HG02623 (cell line): ENCODE results near the gene CFAP54.
"Not testable (repeated sequence)": the region's sequence is repeated elsewhere in the genome, so short reads cannot be mapped to it uniquely, and the experiment has no call there.

Experiments
- ATAC-seq: cut with Tn5 transposase; IDR thresholded peaks from one replicate; pipeline ENCODE4 v1.9.1; 2021; ENCODE audit warnings: moderate library complexity; ENCODE audit not compliant: unreplicated experiment

Gene CFAP54

DNA sequence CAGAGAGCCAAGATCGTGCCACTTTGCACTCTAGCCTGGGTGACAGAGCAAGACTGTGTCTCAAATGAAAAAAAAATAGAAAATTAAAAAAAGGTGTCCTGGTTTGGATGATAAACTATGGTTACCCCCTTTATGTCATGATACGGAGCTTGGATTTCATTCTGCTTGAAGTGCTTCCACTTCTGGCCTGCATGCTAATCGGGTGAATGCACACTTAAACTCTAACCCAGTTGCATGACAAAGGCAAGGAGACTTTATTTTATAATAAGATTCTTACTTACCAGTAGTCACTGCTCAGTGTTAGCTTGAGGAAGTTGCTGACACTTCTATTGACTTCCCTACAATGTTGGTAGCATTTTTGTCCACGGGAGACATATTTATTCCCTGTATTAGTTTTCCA lies 24.3 kb downstream of the CFAP54 start:
- no peak for ATAC-seq

GRCh38 chr12:96514328-96514727 lies 25.0 kb downstream of the CFAP54 start:
- peak; percentile 83 for ATAC-seq

DNA sequence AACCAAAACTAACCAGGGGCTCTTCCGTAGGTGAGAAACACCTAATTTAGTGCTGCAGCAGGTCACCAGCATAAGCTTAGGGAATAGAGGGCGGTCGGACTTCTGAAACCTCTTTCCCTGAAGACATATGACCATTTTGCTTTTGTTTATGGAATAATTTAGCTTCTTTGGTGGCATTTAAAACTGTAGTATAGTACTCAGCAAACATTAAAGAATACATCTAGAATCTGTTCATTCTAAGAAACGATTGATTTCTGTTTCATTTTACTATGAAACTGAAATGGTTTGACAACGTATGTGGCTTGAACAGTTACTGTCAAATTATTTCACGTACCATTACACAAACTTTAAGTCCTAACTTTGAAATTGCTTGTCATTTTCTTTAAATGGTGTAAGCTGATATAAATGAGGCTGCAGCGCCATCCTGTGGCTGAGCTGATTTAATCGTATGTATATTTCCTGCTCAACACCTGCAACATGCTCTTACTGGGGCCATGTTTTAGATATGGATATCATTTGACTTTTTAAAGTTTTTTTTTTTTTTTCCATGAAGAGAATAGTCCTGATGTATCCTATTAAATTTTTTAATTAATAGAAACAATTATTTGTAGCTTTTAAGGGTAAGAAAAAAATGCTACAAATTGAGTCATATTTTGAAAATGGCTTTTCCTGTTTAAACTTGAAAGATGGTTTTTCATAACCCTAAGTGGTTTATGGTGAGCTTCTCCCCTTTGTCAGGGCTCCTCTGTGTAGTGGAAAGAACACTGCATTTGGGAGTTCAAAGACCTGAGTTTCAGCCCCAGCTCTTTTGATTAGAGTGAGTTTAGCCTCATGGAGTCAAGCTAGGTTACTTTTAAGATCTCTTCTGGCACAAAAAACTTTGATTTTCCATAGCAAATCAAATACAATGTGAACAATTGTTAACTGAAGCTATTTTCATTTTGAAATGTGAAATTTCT lies 27.4 kb downstream of the CFAP54 start:
- peak; percentile 59 for ATAC-seq

DNA sequence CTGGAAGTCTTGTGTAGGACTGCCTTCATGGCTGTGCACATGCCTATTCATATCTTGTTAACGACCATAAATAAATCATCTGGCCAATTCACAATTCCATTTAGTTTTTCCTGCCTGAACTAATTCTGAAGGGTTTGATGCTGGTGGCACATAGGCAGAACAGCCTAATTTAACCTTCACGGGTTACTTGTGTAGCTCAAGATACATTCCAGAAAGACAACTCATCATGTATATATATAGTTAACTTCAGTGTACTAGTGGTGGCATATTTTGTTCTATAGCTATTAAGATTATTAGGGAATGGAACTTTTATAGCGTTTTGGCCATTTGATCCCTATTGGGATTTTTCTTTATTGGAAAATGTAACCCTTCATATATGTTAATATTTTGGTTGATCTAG lies 31.4 kb downstream of the CFAP54 start:
- ATAC-seq: no peak

DNA sequence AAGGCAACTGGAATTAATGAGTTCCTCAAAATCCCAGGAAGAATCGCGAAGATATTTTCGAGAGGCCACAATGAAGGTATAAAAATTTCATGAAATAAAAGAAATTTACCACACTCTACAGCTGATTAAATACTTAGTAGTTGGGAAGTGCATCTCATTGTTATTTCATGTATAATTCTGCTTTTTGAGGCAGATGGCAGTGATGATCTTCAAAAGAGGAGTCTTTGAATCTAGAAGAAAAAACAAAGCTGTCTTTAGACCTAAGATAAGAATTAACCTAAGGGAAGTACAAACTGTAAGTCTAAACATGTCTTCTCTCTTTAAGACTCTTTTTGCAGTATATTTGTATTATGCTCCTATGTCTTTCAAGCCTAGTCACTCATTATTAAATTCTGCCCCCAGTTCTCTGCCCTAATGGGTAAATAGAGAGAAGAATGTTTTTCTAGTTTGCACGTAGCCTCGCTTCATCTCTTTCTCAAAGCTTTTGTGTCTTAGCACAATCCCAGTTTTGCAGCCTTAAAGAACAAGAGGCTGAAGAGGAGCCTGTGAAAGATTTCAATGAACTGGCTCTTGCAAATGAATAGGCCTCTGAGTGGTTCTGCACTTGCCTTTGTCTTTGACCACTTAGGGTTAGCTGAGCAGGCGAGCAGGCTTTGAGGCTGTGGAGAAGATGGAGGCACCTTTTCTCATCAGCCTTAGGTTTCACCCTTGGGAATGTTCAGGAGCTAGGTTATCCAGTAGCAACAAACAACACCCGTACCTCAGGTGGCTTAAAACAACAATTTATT lies 32.7 kb downstream of the CFAP54 start:
- no peak for ATAC-seq

DNA sequence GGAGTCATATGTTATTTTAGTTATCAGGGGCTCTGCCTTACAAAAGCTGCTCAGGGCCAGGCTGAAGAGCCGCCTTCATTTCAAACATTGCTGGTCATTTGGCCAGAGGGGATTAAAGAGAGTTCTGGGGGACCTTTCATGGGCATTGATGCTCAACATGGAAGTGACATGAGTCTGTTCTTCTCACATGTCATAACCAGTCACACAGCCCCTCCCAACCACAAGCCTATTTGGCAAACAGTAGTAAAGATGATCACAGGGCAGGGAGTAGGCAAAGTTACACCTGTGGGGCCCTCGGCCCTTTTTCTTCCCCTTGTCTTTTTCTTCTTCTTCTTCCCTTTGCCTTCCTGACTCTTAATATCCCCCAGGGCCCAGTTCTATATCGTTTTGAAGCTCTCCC lies 33.3 kb downstream of the CFAP54 start:
- ATAC-seq: no peak

DNA sequence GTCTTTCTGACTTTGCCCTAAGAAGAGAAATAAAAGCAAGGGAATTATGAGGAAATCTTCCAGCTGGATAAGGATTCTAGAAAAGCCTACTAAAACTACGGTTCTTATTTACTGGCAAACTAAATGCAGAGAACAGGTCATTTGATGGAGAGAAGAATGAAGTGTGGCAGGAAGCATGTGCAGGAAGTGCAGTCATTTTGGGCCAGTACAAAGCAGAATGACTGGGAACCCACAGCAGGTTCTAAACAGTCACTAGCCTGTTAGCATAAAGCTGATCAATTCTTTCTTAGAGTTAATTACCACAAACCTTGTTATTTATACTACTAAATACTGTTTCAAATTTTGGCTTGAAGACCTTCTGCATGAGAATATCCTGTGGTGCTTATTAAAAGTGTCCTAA lies 36.7 kb downstream of the CFAP54 start:
- ATAC-seq: no peak

DNA sequence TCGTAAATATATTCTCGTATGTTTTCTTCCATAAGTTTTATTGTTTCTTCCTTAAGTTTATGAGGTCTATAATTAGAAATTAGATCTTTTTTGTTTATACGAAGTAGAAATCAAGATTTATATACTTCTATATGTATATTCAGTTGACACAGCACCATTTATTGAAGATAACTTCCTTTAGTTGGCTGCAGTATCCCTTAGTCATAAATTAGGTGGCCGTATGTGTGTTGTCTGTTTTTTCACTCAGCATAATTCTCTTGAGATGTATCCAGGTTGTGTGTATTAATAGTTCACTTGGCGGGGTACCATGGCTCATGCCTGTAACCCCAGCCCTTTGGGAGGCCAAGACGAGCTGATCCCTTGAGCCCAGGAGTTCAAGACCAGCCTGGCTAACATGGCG lies 40.5 kb downstream of the CFAP54 start:
- no peak for ATAC-seq

GRCh38 chr12:96534339-96534738 lies 45.0 kb downstream of the CFAP54 start:
- ATAC-seq: no peak

DNA sequence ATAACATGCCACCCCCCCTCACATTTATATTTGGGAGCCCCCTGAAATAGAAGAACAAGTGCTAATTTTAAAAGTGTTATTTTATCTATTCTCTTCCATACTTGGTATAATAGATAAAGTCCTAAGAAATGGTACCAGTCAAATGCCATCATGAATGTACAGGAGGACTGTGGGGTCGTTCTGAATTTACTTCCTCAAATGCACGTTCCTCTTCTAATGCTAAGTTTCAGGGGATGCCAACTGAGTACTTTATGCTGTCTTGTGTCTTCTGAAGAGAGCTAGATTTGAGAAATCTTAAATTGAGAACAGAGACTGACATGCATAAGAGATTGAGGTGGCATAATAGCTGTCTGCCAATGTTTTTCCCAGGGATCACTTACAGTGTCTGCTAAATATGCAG lies 59.0 kb downstream of the CFAP54 start:
- no peak for ATAC-seq

GRCh38 chr12:96549341-96549740 lies 60.0 kb downstream of the CFAP54 start:
- no peak for ATAC-seq

- peak; percentile 14 for ATAC-seq
These were observed 81.2 kb downstream of the CFAP54 start for GRCh38 chr12:96570579-96570978.

DNA sequence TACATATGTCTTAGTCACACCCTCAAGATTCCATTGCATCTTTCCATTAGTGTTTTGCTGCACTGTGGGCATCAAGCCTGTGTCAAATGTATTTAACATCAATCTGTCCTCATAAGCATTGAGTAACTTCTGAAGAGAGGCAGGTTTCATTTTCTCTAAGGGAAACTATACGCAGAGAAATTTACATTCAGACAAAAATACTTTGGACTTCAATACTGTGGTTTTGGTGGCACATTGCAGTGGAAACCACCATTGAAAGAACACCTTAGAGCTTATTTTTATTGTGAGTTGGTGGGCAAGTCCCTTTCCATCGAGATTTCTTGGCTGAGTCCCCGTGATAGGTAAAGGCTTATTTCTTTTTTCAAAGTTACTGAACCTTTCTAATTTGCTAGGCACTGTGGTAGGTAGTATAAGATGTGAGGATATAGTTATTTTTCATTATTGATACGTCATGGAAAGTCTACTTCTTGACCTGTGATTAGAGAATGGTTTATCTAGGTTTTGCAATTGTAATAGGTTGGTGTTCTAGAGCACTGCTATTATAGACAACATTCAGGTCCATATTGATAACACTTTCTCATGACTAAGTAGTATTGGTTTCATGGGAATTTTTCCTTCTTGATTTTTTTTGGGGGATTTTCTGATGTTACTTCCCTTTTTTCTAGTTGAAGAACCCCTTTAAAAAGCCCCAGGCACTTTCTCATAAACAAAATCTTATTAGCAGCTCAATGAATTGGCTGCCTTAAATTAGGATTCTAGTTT lies 81.9 kb downstream of the CFAP54 start:
- peak; percentile 94 for ATAC-seq

DNA sequence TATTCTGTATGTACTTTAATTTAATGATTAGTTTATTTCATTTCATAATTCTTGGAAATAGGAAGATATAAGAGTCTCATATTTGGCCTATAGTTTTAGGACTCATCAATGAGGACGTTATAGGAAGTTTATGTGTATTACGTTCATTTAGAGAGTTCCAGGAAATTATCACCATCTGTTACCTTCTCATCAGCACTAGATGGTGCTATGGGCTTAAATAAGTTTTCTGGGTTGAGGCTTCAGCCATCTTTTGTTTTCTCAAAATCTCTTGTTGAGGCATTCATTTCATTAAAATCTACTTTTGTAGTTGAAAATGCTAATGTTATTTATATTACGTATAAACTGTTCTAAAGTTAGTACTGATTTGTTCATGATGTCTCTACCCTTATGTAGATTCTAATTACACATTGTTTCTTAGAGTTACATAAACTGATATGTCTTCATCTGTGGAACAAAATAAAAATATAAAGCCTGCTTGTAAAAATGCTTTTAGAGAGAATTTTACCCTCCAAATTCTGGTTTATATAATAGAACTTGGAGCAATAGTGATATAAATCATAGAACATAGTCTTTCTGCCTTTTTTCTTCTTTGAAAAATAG lies 89.2 kb downstream of the CFAP54 start:
- peak; percentile 94 for ATAC-seq

- no peak for ATAC-seq
These were observed 96.6 kb downstream of the CFAP54 start for GRCh38 chr12:96585977-96586376.

DNA sequence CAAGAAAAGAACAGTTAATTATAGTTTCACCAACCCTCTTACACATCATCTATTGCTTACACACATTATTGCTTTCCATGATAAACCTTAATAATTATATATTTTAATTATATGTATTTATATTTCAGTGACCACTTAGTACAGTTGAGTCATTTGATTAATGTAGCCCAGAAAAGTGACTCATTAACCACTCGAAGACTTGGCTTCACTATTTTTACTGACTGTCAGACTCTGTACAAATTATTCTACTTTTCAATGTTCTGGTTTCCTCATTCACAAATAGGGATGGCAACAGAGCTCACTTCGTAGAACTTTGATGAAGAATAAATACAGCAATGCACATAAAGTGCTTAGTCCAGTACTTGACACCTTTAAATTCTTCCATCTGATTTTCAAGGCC lies 98.3 kb downstream of the CFAP54 start:
- ATAC-seq: no peak

- no peak for ATAC-seq
These were observed 101.6 kb downstream of the CFAP54 start for GRCh38 chr12:96590970-96591369.

GRCh38 chr12:96604374-96604773 lies 115.0 kb downstream of the CFAP54 start:
- ATAC-seq: not testable (repeated sequence)

- ATAC-seq: no peak
These were observed 116.3 kb downstream of the CFAP54 start for GRCh38 chr12:96605684-96606083.

DNA sequence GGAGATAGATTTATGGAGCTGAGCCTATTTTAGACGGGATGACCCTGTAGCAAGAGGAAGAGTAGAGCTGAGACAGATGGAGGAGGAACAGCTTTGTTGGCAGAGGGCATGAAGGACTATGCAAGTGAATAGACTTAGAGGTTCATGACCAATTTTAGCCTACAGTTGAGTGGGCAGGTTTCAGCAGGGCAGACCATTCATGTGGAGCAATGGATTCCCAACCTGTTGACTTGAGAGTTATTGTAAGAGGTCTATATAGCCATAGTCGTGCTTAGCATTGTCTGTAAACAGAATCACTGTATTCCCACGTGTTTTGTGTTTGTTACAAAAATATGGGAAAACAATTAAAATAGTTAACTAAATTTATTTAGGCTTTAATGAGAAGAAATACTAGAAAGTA lies 116.8 kb downstream of the CFAP54 start:
- ATAC-seq: no peak

DNA sequence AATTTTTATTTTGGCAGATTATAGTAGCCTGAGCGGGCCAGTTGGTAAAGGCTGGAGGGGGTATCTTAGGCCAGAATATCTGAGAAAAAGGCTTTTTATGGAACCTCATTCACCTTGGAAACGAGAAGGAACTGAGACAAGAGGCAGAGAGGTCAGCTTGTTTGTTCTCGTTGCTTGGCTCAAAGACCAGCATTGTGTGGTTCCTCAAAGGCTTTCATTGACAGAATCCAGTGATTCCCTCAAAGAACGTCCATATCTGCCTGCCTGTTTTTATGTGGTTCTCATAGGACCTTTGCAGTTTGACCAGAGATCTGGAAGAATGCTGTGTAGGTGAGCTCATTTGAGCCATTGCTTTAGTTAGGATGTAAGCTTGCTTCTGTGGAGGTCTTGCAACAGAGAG lies 117.3 kb downstream of the CFAP54 start:
- no peak for ATAC-seq
